GM10847 (cell line): ENCODE results near the gene BAIAP3.

Experiments
- POLR2A ChIP-seq: IDR thresholded peaks from 2 replicates; pipeline ENCODE4 v1.6.1; 2011; ENCODE audit not compliant: insufficient read length; ENCODE audit errors: extremely low read depth

BAIAP3 gene

DNA sequence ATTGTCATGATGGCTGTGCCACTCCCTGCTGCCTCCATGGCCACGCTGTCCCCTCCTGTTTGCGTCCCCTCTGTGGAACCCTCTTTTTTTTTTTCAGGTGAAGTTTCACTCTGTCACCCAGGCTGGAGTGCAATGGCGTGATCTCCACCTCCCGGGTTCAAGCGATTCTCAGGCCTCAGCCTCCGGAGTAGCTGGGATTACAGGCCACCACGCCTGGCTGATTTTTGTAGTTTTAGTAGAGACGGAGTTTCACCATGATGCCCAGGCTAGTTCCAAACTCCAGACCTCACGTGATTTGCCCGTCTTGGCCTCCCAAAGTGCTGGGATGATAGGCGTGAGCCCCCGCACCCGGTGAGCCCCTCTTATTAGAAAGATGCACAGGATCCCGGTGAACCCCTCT lies 35.0 kb upstream of the BAIAP3 start:
- TF ChIP-seq POLR2A, result no peak

DNA sequence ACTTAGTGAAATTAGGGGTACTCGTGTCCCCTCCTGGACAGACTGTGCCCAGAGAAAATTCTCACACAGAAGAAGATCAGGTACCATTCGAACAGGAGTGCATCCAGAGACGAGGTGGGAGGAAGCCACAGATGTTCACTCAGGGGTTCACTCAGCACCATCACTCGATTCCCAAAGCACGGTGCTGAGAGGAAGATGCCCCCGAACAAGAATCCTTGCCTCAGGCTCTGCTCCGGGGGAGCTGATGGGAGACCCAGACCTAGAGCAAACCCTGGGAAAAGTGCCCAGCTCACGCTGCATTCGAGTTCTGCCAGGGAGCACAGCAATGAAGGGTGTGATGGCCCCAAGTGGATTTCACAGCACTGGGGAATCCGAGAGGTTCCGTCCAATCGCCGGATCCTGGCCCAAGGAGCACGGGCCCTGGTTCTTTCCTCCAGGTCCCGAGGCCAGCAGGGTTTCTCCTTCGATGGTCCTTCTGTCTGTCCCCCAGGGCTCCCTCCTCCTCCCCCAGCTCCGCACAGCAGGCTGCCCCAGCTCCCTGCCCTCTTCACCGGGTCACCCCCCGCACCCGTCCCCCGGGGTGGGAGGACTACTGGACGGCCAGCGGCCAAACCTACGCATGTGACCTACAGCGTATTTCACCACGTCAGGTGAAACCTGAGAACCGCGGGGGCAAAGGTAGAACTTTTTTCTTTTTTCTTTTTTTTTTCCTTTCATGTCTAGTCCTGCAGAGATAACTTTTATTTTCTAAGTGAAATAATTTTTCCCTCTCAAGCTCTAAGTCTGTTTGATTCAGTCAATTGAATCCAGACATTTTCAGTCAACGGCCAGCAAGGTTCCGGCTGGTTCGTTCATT lies 34.2 kb upstream of the BAIAP3 start:
- no peak for TF ChIP-seq POLR2A

DNA sequence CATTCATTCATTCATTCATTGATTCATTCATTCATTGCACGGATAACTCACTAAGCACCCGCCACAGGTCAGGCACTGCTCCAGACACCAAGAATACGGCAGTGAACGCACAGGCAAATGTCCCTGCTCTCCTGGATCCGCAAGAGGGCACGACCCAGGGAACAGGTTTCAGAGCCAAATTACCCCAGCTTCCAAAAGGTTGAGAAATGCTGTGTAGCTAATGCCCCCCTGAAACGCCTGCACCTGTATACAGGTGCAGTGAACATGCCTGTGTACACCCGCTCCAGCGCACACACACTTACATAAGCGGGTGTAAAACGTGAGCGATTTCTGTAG lies 33.6 kb upstream of the BAIAP3 start:
- TF ChIP-seq POLR2A, result no peak

DNA sequence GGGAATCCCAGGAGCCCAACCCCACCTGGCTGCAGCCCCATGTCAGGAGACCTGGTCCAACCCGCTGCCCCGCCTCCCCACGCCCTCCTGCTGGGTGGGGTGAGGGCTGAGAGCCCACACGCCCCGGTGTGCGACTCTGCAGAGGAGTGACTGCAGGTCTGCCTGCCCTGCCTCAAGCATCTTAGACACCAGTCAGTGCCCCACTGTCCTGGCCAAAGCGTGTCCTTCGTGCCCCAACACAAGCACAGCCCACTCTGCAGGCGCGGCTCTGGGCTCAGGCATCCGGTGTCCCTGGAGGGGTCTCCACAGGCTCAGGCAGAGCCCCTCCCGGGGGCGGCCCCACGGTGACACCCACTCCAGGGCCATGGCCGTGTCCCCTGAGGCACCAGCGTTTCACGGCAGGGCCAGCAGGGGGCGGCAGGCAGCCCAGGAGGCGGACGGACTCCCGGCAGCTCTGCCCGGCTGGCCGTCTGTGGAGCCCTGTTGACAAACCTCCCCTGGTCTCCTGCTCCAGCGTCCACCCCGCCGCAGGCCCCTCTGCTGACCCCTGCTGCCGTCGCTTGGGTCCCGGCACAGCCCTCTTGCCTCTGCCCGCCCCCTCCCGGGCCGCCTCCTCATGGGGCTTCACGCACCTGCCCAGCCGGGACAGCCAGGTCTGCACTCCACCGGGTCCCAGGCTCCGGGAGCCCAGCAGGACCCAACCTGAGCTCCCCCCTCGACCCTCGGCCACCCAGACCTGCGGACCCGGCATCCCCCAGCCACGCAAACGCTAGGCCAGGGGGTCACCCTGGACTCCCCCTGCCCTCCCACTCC lies 32.6 kb upstream of the BAIAP3 start:
- no peak for TF ChIP-seq POLR2A

DNA sequence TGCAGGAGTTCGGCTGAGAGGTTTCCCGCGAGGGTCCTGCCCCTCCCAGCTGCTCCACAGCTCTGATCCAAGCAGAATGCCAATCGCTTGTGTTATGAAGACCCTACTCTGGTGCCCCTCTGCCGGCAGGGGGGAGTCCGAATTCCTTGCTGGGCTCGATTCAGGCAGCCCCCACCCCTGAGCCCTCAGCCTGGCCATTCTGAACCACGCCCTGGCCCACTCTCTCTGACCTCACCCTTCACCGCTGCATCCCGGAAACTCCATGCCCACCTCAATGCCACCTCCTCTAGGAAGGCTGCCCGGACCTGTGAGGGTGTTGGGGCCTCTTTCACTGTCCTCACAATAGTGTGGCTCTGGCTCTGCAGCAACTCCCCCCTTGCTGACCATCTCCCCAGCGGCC lies 31.9 kb upstream of the BAIAP3 start:
- TF ChIP-seq POLR2A, result no peak

DNA sequence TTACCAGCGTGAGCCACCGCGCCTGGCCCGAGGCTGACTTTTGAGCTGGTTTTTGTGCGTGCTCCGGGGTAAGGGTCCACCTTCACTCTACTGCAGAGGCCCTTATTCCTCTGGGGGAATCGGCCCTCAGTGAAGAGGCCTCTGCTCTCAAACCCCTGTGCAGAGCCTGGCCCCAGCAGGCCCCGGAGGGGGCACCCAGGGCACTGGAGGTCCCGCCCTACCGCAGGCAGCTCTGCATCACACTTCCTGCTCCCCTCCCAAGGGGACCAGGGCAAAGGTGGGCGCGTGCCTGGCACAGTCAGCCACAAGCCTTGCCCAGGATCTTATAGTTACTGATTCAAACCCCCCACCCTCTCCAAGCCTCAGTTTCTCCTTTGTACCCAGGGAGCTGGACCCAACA lies 27.6 kb upstream of the BAIAP3 start:
- TF ChIP-seq POLR2A, result no peak

DNA sequence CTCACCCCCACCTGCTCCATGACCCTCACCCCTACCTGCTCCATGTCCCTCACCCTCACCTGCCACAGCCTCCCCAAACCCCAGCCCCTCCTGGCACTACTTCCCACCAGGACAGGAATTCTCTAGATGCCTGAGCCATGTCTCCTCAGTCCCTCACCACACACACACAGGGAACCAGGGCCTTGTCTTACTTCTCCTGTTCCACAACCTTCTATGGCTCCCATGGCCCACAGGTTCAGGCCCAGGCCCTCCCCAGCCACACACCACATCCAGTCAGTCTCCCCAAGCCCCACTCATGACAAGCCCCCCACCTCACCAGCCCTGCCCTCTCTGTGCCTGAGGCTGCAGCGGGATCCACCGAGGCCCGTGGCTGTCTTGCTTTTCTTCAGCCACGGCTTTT lies 27.1 kb upstream of the BAIAP3 start:
- TF ChIP-seq POLR2A, result no peak

DNA sequence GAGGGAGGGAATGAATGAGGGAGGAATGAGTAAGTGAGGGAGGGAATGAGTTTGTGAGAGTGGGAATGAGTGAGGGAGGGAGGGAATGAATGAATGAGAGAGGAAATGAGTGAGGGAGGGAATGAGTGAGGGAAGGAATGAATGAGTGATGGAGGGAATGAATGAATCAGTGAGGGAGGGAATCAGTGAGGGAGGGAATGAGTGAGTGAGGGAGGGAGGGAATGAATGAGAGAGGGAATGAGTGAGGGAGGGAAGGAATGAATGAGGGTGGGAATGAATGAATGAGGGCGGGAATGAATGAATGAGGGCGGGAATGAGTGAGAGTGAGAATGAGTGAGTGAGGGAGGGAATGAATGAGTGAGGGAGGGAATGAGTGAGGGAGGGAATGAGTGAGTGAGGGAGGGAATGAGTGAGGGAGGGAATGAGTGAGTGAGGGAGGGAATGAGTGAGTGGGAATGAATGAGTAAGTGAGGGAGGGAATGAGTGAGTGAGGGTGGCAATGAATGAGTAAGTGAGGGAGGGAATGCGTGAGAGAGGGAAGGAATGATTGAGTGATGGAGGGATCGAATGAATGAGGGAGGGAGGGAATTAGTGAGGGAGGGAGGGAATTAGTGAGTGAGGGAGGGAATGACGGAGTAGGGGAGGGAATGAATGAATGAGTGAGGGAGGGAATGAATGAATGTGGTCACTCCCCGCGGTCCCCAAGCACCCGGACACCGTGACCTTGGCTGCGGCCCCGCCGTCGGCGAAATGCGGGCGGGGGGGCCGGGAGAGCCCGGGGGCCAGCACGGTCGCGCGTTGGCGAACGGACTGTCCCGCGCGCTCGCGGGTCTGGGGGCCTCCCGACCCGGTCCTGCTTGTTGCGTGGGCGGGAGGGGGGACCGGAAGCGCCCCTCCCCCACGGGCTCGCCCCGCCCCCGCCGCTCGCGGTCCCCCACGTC lies 25.1 kb upstream of the BAIAP3 start:
- TF ChIP-seq POLR2A, result peak; percentile 51

DNA sequence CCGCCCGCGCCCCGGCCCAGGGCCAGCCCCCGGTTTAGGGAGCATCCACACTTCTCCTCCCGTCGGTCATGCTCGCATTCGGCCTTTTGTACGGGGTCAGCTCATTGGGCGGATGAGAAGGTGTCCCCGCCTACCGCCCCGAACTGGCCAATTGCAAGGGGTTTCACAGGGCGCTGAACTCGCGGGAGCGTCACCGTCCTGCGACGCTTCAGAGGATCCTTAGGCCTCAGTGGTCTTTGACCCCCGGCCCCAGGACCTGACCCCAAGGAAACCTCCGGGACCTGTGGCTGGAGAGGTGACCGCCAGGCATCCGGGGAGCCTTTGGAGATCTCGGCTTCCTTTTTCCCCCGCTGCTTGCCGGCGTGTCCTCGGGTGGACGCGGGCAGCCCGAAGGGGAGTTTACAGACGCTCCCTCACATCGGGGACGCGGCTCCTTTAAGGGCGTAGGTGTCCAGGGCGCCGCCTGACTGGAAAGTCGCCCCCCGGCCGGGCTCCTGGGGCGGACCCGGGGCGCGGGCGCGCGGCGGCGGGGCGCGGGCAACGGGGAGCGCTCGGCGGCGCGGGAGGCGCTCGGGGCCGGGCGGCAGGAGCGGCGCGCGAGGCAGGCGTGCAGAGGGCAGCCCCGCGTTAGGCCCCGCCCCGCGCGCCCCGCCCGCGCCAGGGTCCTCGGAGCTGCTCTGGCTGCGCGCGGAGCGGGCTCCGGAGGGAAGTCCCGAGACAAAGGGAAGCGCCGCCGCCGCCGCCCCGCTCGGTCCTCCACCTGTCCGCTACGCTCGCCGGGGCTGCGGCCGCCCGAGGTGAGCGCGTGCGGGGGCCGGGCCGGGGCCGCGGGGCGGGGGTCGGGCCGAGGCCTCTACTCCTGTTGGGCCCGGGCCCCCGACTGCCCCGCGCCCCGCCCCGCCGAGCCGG lies 24.2 kb upstream of the BAIAP3 start, which contains the start of gene UBE2I:
Gene UBE2I (plus strand): TSS at position 660 of the 909 bp plus-strand sequence. CDS start 4,395 bp downstream, outside the sequence.
- TF ChIP-seq POLR2A, result peak; percentile 64

DNA sequence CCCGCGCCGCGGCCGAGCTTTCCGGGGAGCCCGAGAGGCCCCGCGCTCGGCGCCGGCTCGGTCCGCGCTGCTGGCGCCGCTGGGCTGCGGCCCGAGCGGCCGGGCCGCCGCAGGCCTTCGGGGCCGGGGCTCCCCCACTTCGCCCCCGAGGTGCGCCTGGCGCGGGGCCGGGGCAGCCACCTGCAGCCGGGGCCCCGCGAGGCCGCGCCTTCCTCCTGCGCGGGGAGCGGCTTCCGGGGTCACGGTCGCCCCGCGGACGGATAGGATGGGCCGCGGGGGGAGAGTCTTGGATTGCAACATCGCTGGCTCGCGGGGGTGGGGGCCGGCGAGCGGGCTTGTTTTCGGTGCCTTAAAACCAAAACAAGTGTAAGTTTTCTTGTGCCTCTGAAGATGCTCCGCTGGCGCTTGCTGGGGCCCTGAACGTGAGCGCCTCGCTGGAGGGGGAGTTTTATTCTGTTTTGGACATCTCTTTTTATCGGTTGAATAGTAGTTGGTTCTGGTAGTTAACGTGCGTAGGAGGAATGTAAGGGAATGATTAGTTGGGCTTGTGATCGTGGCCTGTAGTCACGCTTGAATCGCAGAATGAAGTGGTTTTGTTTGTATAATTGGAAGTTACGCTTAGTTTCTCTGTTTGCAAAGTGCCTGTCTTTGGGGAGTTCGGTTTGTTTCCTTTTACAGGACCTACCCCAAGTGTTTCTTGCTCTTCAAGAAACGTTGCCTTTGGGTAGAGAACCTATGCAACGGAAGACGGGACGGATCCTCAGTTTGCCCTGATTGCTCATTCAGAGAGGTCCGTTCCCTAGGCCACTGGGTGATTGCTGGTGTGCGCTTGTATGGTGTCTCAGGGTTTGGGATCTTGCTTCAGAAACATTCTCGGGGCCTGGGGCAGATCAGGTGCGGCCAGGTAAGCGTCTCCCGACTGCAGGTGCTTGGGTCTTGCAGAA lies 23.3 kb upstream of the BAIAP3 start:
- TF ChIP-seq POLR2A, result no peak

DNA sequence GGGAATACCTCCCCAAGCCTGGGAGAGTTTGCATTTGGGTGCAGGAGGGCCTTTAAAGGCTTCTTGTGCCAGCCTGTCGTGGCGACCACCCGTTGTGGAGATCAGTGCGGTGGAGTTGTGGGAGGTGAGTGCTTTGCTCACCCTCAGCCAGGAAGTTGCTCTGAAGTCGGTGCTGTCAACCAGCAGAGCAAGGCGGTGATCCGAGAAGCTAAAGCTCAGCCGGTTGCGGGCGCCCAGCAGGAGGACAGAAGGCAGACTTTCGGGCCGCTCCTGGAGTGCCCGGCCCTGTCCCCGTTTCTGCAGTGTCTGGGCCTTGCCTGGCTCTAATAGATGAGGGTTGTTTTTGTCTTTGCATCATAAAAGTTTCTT lies 22.6 kb upstream of the BAIAP3 start:
- no peak for TF ChIP-seq POLR2A

DNA sequence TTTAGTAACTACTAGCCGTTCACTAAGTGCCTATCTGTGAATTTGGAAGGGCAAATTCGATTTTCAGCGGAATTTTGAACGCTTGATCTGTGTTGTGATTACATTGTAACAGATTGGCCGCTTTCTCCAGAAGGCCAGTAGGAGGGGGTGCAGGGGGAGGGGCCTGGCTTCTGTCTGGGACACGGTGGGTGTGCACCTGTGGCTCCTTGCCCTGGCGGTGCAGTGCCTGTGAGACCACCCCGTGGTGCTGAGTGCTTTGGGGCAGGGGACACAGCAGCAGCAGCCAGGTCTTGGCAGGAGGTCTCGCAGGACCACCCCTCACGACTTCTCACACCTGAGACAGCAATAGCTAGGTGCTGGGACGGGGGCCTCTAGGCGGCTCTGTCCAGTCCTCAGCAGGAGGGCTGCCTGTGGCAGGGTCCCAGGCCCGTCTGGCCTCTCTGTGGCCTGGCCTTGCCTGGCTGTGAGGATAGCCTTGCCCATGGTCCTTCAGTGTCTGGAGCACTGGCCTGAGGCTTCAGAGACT lies 22.2 kb upstream of the BAIAP3 start:
- no peak for TF ChIP-seq POLR2A
